ENCODE results near the gene MCOLN2. TPM values are rescaled to one million over a fixed set of nuclear protein-coding genes. Genes with fewer than 3 reads are reported as not detected.
"Not testable (repeated sequence)": the region's sequence is repeated elsewhere in the genome, so short reads cannot be mapped to it uniquely, and the experiment has no call there.

Gene MCOLN2
- total RNA-seq, 1 donor from 2014 or later: 1.6 TPM

DNA sequence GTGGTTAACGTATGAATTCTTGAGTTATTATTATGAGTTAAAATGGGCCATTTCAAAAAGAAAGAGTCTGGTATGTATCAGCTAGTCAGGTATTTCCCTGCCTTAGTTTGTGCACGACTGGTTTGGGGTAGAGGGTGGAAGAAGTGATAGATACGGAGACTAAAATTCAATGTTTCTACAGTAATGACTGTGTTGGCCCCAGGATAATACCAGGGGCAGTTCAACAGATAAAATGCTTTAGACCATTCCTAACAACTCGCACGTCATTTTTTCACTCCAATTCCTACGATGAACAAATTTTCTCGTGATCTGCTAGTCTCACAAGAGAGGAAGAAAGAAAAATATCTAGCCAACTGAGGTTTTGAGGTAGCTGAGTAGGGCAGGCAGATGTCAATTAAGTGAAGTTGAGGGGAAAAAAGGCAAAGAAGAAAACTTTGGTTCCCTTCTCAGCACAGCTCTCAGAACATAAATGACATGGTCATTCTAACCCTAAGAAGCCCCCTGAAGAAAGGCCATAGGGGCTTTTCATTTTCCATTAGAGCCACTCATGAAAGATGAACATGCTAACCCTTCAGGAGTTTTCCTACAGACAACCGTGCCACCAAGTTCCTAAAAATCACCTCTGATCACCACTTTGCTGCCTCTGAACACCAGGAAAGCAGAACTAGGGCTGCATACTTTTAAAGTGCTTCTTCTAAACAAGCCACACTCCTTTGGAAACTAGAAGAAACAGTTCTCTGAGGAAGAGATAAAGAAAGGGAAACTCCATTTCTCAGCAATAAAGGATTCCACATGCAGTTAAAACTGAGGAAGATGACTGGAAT, 5.6 kb downstream of the MCOLN2 start:
- Histone ChIP-seq H4K20me1 (ENCODE audit: insufficient read depth, low read length) (no peaks in the 10 kb centered on the region), H3K9ac (ENCODE audit: low read length) (no peak overlapping the region), H3K4me2 (ENCODE audit: low read length) (no peak overlapping the region), H3K36me3 (ENCODE audit: insufficient read depth, low read length) (no peaks in the 10 kb centered on the region), H3K27ac (ENCODE audit: low read depth, low read length) (no peak overlapping the region), H3K9me3 (ENCODE audit: insufficient read depth, low read depth, low read length) (no peaks in the 10 kb centered on the region), H2AFZ (ENCODE audit: low read depth, low read length) (no peak overlapping the region), H3K27me3 (ENCODE audit: insufficient read depth, low read length) (peaks cover 13% of the 10 kb centered on the region), H3K4me3 (ENCODE audit: insufficient read depth, low read depth, low read length) (no peak overlapping the region), H3K79me2 (ENCODE audit: insufficient read depth, low read length) (no peaks in the 10 kb centered on the region), H3K4me1 (ENCODE audit: insufficient read depth, low read length) (no peaks in the 10 kb centered on the region)
- DNase-seq (ENCODE audit: low read depth): no peak
- H3K27me3 Mint-ChIP-seq (ENCODE audit: low read depth, unreplicated experiment): peaks cover 15% of the 10 kb centered on the region
- H3K4me3 Mint-ChIP-seq (ENCODE audit: unreplicated experiment): no peak overlapping the region
- no peak for FAIRE-seq
- no peak overlapping the region for H3K27ac Mint-ChIP-seq (ENCODE audit: unreplicated experiment)
- TF ChIP-seq EZH2 (IDR thresholded peaks at IDR 0.05; ENCODE audit: insufficient read depth, low read length): no peak
- TF ChIP-seq, protein P1, sequence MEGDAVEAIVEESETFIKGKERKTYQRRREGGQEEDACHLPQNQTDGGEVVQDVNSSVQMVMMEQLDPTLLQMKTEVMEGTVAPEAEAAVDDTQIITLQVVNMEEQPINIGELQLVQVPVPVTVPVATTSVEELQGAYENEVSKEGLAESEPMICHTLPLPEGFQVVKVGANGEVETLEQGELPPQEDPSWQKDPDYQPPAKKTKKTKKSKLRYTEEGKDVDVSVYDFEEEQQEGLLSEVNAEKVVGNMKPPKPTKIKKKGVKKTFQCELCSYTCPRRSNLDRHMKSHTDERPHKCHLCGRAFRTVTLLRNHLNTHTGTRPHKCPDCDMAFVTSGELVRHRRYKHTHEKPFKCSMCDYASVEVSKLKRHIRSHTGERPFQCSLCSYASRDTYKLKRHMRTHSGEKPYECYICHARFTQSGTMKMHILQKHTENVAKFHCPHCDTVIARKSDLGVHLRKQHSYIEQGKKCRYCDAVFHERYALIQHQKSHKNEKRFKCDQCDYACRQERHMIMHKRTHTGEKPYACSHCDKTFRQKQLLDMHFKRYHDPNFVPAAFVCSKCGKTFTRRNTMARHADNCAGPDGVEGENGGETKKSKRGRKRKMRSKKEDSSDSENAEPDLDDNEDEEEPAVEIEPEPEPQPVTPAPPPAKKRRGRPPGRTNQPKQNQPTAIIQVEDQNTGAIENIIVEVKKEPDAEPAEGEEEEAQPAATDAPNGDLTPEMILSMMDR (IDR thresholded peaks at IDR 0.05; ENCODE audit: insufficient read depth, low read depth, low read length): no peak
- H3K36me3 Mint-ChIP-seq (ENCODE audit: low read depth, unreplicated experiment): peaks cover 3% of the 10 kb centered on the region
- H3K4me1 Mint-ChIP-seq (ENCODE audit: low read depth, unreplicated experiment): no peaks in the 10 kb centered on the region
- peaks cover 6% of the 10 kb centered on the region for H3K9me3 Mint-ChIP-seq (ENCODE audit: unreplicated experiment)

DNA sequence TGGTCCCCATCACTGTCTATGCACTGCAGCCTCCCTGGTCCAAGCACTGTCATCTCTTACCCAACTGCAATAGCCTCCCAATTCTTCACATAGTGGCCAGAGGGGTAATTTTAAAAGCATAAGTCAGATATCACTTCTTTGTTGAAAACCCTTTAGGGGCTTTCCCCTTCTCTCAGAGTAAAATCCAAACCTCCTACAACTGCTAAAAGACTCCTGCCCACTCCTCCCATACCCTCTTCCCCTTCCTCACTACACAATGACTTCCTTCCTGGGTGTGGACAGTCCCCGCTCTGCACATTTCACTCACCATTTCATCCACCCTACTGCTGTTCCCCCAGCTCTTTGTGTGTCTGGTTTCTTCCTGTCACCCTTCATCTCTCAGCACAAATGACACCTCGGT, 8.3 kb downstream of the MCOLN2 start:
- Histone ChIP-seq H3K4me2 (ENCODE audit: low read length) (no peak overlapping the region), H2AFZ (ENCODE audit: low read depth, low read length) (no peak overlapping the region), H3K79me2 (ENCODE audit: insufficient read depth, low read length) (no peaks in the 10 kb centered on the region), H3K36me3 (ENCODE audit: insufficient read depth, low read length) (no peaks in the 10 kb centered on the region), H3K4me1 (ENCODE audit: insufficient read depth, low read length) (no peaks in the 10 kb centered on the region), H3K9ac (ENCODE audit: low read length) (no peak overlapping the region), H4K20me1 (ENCODE audit: insufficient read depth, low read length) (no peaks in the 10 kb centered on the region), H3K4me3 (ENCODE audit: insufficient read depth, low read depth, low read length) (no peak overlapping the region), H3K9me3 (ENCODE audit: insufficient read depth, low read depth, low read length) (no peaks in the 10 kb centered on the region), H3K27me3 (ENCODE audit: insufficient read depth, low read length) (peaks cover 7% of the 10 kb centered on the region), H3K27ac (ENCODE audit: low read depth, low read length) (no peak overlapping the region)
- TF ChIP-seq, protein P1 (IDR thresholded peaks at IDR 0.05; ENCODE audit: insufficient read depth, low read depth, low read length): no peak
- no peak for TF ChIP-seq EZH2 (IDR thresholded peaks at IDR 0.05; ENCODE audit: insufficient read depth, low read length)
- no peak overlapping the region for H3K4me3 Mint-ChIP-seq (ENCODE audit: unreplicated experiment)
- FAIRE-seq (no peak), DNase-seq (ENCODE audit: low read depth) (no peak)
- peaks cover 3% of the 10 kb centered on the region for H3K27me3 Mint-ChIP-seq (ENCODE audit: low read depth, unreplicated experiment)
- no peaks in the 10 kb centered on the region for H3K4me1 Mint-ChIP-seq (ENCODE audit: low read depth, unreplicated experiment)
- no peaks in the 10 kb centered on the region for H3K36me3 Mint-ChIP-seq (ENCODE audit: low read depth, unreplicated experiment)
- H3K27ac Mint-ChIP-seq (ENCODE audit: unreplicated experiment): no peak overlapping the region
- peaks cover 4% of the 10 kb centered on the region for H3K9me3 Mint-ChIP-seq (ENCODE audit: unreplicated experiment)

- not testable (repeated sequence) for H3K27ac Mint-ChIP-seq (ENCODE audit: unreplicated experiment); H4K20me1 ChIP-seq (ENCODE audit: insufficient read depth, low read length); H3K4me1 ChIP-seq (ENCODE audit: insufficient read depth, low read length); H3K27ac ChIP-seq (ENCODE audit: low read depth, low read length); H3K4me3 ChIP-seq (ENCODE audit: insufficient read depth, low read depth, low read length); H3K9me3 ChIP-seq (ENCODE audit: insufficient read depth, low read depth, low read length); FAIRE-seq; H3K79me2 ChIP-seq (ENCODE audit: insufficient read depth, low read length); H3K36me3 Mint-ChIP-seq (ENCODE audit: low read depth, unreplicated experiment); H3K4me1 Mint-ChIP-seq (ENCODE audit: low read depth, unreplicated experiment); DNase-seq (ENCODE audit: low read depth); H3K4me2 ChIP-seq (ENCODE audit: low read length); H3K27me3 Mint-ChIP-seq (ENCODE audit: low read depth, unreplicated experiment); H3K36me3 ChIP-seq (ENCODE audit: insufficient read depth, low read length); H2AFZ ChIP-seq (ENCODE audit: low read depth, low read length); H3K27me3 ChIP-seq (ENCODE audit: insufficient read depth, low read length); H3K9ac ChIP-seq (ENCODE audit: low read length); H3K9me3 Mint-ChIP-seq (ENCODE audit: unreplicated experiment); H3K4me3 Mint-ChIP-seq (ENCODE audit: unreplicated experiment)
These were observed 10.4 kb downstream of the MCOLN2 start for GRCh38 chr1:84986561-84986960.

All from astrocyte (in vitro differentiated cells and primary cell).